EH (cell line): ENCODE measurements around the gene CST8.
A peak's percentile ranks its signal among the peaks of the same experiment; 100 is the strongest.
"Not testable (repeated sequence)": the region's sequence is repeated elsewhere in the genome, so short reads cannot be mapped to it uniquely, and the experiment has no call there.

Experiments
- DNase-seq: peaks from one replicate; pipeline ENCODE4 v3.0.0-alpha.2; 2015; ENCODE audit warnings: low read depth

CST8 gene, protein sequence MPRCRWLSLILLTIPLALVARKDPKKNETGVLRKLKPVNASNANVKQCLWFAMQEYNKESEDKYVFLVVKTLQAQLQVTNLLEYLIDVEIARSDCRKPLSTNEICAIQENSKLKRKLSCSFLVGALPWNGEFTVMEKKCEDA

DNA sequence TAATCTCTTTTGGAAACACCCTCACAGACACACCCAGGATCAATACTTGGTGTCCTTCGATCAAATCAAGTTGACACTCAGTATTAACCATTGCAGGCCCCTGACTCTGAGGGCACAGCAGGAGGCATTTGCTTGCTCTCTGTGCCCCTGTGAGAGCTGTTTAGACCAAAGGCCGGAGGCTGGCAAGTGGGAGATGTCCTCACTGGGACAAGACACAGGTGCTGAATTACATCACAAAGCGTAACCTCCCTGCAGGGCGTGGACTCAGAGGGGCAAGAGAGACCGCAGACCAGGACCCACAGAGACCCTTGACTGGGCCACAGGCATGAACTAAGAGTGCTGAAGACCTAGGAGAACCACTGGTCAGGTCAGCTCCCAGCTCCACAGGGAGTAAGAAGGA lies at the start of gene CST8:
TSS of gene CST8 (plus strand) at position 301 of the 400 bp plus-strand sequence. CDS start 551 bp downstream, outside the sequence.
- no peak for DNase-seq

DNA sequence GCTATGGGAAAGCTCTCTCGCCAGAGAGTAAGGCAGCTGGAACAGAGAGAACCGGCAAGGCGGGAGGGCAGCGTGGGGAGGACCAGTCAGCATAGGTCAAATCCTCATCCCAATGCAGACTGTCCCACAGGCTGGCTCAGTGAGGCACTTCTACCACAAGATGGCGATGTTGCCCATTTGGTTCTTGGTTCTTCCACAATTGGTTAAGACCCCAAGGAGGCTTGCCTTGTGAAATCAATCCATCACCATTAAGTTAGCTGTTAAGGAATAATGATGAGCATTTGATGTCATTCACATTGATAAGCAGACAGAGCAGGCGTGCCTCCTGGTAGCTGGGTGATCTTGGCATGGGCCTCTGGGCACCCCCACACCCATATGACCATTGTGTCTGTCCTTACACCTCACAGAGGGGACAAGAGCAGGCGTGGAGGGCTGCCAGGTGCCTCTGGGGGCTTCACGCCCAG lies 49.0 kb upstream of the CST8 start:
- peak; percentile 79 for DNase-seq

DNA sequence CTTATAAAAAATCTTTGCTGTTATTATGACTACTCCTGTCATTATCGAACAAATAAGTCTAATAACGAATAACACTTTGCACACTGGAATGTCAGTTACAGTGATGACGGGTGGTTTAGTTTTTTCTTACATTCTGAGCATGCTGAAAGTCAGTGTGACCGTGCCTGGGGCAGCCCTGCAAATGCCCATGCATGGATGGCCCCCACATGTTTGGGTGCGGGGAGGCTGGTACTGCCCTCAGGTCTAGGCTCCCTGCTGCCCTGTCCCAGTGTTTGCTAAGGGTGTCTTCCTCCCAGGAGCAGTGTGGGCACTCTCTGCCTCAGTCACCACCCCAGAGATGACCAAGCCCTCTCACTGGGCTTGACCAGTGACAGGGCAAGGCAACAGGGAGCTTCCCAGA lies 48.5 kb upstream of the CST8 start:
- DNase-seq = peak; percentile 11

DNA sequence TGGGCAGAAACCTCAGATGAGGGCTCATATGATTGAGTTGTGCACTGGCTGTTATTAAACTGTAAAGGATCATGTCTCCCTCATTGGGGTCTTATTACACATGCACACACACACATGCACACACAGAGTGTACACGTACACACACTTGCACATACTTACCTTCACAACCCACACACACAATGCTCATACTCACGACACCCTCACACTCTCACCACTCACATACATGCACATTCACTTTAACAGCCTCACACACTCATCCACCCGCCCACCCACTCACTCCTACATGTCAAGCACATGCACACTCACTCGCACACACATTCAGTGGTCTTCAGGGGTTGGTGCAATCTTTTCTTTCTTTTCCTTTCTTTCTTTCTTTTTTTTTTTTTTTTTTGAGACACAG lies 46.1 kb upstream of the CST8 start:
- no peak for DNase-seq

DNA sequence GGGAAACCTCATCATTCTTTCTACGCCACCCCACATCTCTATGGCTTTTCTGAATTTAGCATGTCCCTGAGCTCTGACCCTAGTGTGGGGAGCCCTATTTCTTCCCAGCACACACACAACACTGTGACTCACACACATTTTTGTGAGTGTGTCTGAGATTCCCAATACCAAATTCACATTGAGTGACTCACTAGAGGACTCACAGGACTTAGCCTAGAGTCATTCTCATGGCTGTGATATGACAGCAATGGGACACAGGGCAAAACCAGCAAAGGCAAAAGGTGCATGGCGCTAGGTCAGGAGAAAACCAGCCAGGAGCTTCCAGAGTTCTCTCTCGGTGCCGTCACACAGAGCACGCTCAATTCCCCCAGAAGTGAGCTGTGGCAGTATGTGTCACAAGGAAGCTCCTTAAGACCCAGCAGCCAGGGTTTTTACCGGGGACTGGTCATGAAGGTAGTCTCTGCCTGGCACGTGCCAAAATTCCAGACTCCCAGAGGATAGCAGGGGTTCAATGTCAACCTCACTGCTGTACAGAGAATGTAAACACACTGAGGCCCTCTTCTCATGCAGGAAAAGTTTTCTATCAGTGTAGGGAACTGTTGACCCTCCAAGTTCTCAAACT lies 45.2 kb upstream of the CST8 start:
- peak; percentile 94 for DNase-seq

DNA sequence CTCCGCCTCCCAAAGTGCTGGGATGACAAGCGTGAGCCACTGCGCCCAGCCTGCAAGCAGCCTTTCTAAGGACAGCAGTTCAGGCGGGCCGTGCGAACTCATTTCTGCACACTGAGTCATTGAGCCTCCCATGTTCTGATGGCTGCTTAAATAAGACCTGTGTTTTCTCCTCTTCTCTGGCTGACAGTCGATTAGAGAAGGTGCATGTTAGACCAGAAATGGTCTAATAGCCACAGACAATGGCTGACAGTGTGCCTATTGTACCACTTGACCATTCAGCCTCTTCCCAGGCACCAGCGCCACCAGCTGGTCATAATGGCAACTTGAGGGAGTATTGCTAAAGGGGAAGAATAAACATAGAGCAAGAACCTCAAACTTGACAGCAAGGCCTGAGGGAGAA lies 44.4 kb upstream of the CST8 start:
- peak; percentile 37 for DNase-seq

DNA sequence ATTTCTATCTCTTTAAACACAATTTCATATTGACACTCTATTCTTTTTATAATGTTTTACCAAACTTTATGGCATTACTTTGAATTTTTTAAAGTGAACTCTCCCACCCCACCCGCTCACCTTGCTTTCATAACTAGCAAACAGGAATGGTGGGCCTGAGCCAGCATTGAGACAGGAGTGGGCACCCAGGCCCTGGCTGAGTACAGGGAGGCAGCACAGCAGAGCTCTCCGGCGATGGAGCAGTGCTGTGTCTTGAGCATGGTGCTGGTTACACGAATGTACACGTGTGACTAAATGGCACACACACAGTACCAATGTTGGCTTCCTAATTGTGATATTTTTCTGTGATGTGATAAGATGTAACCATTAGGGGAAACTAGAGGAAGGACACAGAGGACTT lies 42.8 kb upstream of the CST8 start:
- DNase-seq = no peak

DNA sequence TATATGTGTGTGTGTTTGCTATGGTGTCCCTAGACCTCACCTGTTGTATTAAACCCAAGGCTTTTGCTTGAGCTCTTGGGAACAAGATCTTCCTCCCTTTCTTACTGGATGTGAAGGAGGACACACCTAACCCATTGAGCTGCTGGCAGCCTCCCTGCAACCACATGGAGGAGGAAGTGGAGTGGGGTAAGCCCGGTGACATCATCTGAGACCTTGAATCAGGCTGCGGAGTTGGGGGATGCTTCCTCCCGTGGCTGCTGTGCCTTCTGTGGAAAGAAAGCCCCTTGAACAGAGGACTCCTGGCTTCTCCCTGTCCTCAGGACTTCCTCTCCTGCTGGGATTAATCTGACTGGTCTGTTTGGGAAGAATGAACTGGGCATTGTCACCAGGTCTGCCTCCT lies 41.5 kb upstream of the CST8 start:
- DNase-seq = peak; percentile 6

DNA sequence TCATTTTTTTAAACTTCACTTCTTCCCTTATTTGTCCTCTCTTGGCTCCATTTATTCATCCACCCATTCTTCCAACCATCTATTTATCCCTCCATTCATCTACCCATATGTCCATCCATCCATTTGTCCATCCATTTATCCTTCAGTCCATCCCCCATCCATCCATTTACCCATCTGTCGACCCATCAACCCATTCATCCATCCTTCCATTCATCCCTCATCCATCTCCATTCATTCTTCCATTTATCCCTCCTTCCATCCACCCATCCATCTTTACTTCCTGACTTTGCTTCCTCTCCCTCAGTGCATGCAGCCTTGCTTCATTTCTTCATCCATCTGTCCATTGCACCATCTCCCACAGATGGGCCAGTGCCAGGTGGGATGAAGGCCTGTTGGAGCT lies 40.0 kb upstream of the CST8 start:
- no peak for DNase-seq

DNA sequence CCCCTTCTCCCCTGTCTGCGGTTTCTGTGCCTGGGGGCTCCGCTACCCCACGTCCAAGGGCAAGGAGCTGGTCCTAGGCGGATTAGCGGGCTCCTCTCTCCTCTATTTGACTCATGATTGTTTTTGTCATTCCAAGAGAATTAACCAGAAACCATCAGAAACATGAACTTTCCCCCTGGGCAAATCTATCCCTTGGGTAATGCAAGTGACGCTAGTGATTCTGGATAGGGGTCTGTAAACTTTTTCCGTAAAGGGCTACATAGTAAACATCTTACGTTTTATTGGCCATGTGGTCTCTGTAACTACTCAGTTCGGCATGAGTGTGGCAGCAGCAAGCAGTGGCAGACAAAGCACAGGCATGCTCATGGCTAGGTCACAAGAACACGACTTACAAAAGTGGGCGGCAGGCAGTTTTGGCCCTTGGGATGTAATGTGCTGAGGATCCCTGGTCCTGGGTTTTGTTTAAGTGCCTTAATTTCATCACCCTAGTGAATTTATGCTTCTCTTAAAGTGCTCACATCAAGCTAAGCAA lies 38.9 kb upstream of the CST8 start:
- peak; percentile 48 for DNase-seq

DNA sequence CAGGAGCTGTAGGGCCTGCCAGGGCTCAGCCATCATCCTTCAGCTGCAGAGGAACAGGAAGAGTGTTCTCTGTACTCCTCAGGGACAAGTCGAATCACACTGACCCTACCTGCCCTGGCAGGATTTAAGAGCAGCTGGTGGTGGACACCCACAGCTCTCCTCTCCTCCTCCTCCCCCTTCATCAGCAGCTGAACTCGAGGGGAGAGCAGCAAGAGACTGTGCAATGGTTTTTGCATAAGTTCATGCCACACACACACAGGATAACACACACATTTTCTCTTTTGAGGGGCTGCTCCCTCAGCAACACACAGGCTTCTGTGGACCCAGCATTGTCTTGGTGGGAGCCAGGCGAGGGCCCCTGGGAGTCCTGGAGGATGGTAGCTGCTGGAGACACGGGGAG lies 38.1 kb upstream of the CST8 start, which contains the start of gene CST11:
TSS of gene CST11 (minus strand) at position 101 of the 400 bp plus-strand sequence. CDS start at position 36, 65 bp downstream.
- DNase-seq = no peak

DNA sequence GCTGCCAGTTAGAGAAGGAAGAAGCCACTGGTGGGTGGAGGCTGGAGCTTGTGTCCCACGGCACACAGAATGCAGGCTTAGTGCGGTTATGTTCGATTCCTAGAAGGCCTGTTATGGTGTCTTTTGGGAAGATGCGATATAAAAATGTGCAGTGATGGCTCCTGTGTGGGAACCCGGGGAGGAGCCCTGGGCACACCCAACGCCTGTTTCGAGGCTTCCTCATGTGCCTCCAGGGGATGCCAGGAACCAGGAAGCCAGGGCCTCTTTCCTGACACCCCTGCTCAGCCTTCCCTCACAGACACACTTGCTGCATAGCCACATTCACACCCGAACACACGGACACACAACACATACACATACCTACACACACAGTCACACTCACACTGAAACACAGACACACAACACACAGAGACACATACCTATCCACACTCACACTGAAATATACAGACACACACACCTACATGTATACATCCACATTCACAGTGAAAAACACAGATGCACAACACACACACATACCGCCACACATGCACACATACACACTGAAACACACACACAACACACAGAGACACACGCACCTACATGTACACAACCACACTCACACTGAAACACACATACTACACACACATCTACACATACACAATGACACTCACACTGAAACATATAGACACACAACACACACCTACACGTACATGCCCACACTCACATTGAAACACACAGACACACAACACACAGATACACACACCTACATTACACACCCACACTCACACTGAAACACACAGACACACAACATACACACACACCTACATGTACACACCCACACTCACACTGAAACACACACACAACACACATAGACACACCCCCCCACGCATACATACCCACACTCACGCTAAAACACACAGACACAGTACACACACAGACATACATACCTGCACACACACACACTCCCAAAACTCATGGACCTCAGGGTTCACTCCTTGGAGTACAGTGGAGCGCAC lies 37.1 kb upstream of the CST8 start:
- DNase-seq = no peak

DNA sequence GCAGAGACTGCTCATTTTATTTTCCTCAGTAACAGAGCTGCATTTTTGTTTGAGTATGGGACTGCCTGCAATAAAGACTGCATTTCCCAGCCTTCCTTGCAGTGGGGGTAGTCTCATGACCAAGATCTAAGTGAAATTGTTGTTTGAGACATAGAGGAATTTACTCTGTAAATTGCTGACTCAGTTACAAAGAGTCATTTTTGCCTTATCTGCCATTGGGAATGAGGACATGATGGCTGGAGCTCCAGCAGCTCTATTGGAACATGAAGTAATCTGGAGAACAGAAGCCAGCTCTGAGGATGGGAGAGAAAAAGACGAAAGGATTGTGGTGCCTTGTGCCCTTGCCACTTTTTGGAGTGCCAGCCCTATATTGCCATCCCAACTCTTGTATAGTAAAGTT lies 36.1 kb upstream of the CST8 start:
- no peak for DNase-seq

DNA sequence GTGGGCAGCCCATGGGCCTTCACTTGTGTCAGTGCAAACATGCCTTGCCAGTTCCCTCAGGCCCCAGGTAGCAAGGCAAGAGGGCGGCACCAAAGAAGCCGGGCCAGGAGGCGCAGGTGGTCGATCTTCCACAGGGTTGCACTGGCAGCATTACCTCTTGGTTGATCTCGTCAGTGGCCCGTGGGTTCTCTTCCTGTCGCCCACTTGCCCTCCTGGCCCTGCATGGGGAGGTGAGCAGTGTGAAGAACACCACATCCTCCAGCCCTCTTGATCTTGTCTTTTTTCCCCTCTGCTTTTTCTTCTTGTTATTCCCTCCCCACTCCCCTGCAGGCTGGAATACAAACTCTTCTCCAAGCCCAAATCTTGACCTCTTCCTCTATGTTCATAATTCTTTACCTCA lies 35.3 kb upstream of the CST8 start:
- no peak for DNase-seq

DNA sequence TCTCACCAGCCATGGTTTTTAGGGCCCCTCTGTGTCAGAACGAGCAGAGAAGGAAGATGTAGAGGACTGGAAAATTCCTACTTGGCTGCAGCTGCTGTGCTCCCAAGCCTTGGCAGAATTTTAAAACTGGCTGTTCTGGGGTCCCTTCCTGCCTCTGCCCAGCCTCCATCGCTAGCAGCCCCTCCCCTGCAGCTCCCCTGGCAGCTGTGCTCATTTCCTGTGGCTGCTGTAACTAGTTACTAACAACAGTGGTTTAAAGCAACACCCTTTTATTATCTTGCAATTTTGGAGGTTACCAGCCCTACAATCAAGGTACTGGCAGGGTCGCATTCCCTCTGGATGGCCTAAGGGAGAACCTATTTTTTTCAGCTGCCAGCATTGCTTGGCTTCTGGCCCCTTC lies 34.5 kb upstream of the CST8 start:
- no peak for DNase-seq

DNA sequence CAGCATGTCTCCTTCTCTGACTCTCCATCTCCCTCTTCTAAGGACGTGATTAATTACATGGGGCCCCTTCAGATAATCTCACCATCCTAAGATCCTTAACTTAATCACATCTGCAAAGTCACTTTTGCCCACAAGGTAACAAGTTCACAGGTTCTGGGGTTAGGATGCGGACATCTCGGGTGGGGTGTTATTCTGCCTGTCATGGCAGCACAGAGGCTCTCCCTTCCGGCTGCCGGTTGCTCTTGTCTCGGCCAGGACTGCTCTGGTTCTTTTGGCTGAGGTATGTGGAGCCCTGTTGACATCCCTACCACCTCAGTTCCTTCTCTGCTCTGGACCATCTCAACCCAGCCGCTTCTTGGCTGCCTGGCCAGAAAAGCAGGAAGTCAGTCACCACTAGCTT lies 34.0 kb upstream of the CST8 start:
- DNase-seq = no peak

DNA sequence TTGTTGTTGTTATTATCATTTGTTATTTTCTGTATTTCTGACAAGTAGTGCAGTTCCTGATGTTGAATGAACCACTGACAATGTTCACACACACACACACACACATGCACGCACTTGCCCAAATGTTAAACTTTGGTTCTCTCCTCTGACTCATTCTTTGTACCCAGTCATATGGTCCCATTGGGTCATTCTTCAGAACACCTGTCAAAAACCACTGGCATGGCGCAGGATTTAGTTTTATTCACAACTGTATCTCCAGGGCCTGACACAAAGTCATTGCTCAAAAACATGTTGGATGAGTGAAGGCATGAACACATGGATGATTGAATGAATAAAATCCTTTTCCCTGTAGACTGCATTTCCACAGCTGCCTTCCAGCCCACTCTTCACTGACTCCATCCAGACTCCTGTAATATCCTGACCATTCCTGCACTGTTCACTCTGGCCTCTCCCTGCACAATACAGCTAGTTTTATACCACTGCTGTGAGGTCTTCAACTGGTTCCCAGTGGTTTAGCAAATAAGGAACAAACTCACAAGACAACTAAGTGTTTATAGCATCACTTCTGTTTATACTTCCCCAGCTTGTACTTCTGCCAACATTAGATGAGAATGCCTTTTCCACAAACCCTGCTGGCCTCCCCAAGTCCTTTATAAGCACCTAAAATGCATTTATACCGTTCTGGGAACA lies 31.3 kb upstream of the CST8 start:
- no peak for DNase-seq

DNA sequence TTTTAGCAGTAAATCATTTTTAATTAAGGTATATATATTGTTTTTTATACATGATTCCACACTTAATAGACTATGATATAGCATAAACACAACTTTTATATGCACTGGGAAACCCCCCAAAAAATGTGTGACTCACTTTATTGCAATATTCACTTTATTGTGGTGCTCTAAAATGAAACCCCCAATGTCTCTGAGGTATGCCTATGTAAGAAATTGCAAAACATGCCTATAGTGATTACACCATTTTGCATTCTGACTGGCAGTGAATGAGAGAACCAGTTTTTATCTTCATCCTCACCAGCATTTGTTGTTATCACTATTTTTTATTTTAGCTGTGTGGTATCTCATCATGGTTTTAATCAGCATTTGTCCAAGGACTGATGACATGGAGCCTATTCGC lies 29.7 kb upstream of the CST8 start:
- peak; percentile 37 for DNase-seq

DNA sequence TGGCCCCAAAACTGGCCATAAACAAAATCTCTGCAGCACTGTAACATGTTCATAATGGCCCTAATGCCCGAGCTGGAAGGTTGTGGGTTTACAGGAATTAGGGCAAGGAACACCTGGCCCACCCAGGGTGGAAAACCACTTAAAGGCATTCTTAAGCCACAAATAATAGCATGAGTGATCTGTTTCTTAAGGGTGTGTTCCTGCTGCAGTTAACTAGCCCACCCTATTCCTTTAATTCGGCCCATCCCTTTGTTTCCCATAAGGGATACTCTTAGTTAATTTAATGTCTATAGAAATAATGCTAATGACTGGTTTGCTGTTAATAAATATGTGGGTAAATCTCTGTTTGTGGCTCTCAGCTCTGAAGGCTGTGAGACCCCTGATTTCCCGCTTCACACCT lies 24.0 kb upstream of the CST8 start:
- DNase-seq = not testable (repeated sequence)

DNA sequence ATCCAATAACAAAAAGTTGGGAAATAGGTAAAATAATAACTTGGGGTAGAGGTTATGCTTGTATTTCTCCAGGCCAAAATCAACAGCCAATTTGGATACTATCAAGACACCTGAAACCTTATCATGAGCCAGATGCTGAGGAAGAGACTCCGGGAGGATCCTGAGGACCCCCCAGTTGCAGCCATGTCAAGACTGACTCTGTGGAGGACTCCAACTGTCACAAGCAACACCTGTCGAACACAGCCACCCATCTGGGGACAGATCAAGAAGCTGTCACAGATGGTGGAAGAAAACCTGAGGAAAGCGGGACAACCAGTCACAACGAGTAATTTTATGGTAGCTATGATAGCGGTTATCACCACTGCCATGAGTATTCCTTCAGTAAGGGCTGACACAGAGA lies 18.6 kb upstream of the CST8 start:
- not testable (repeated sequence) for DNase-seq

DNA sequence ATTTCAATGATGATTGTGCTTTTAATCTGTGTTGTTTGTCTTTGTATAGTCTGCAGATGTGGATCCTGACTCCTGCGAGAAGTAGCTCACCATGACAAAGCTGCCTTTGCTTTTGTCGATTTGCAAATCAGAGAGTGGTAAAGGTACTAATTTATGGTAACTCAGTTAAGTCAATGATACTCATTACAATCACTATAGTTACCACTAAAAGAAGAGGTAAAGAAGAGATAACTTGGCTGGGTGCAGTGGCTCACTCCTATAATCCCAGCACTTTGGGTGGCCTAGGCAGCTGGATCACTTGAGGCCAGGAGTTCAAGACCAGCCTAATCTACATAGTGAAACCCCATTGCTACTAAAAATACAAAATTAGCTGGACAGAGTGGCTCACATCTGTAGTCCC lies 17.6 kb upstream of the CST8 start:
- DNase-seq = not testable (repeated sequence)

DNA sequence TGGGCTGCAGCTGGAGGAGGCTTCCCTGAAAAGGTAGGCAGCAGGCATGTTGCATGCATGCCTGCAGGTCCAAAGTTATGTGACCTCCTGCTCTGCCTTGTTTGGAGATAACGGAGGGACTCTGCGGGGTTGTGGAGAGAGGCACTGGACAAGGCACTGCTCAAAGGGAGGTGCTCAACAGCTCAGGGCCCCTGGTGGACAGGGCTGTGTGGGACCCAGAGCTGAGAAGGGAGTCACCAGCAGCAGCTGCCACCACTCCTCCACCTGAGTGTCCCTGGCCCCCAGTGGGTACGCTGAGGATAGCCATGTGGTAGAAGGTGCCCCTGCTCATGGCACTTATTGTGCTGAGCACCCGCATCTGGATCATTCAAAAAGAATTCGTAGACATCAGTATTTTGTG lies 15.5 kb upstream of the CST8 start:
- no peak for DNase-seq
